Fibroblast of pulmonary artery (primary cell): ENCODE data around the gene ZBTB25.

Experiments
- DNase-seq: peaks from one replicate; pipeline ENCODE4 v3.0.0-alpha.2; 2010; ENCODE audit warnings: low read depth
- H3K4me3 ChIP-seq: replicated peaks from 2 replicates; pipeline ENCODE4 v1.5.1; 2011; ENCODE audit warnings: low read depth, mild to moderate bottlenecking, control low read depth, low read length, moderate library complexity
- TF ChIP-seq, protein P1 (sequence below): IDR thresholded peaks from 2 replicates; pipeline ENCODE4 v1.5.1; 2011; ENCODE audit warnings: mild to moderate bottlenecking, control low read depth, low read length, inconsistent platforms; ENCODE audit errors: missing control alignments

ZBTB25 gene

DNA sequence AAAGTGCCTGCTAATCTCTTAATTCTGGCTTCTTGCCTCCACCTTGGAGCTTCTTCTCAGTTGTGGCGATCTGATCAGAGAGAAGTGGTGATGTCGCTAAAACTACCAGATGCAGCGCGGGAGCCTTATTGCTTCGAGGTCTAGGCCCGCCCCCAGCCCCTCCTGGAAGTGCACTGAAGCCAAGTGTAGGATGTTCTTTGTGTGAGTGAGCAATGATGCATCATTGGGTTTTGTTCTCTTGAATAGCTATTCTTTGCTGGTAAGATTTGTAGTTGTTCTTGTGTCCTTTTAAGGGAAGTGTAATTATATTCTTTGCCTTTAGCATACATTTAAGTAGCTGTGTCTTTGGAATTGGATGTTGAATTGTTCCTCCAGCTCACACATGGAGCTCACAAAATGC lies 79.7 kb downstream of the ZBTB25 start:
- DNase-seq = peak; percentile 72
- no peak overlapping the region for H3K4me3 ChIP-seq
- TF ChIP-seq, protein P1, sequence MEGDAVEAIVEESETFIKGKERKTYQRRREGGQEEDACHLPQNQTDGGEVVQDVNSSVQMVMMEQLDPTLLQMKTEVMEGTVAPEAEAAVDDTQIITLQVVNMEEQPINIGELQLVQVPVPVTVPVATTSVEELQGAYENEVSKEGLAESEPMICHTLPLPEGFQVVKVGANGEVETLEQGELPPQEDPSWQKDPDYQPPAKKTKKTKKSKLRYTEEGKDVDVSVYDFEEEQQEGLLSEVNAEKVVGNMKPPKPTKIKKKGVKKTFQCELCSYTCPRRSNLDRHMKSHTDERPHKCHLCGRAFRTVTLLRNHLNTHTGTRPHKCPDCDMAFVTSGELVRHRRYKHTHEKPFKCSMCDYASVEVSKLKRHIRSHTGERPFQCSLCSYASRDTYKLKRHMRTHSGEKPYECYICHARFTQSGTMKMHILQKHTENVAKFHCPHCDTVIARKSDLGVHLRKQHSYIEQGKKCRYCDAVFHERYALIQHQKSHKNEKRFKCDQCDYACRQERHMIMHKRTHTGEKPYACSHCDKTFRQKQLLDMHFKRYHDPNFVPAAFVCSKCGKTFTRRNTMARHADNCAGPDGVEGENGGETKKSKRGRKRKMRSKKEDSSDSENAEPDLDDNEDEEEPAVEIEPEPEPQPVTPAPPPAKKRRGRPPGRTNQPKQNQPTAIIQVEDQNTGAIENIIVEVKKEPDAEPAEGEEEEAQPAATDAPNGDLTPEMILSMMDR = no peak

DNA sequence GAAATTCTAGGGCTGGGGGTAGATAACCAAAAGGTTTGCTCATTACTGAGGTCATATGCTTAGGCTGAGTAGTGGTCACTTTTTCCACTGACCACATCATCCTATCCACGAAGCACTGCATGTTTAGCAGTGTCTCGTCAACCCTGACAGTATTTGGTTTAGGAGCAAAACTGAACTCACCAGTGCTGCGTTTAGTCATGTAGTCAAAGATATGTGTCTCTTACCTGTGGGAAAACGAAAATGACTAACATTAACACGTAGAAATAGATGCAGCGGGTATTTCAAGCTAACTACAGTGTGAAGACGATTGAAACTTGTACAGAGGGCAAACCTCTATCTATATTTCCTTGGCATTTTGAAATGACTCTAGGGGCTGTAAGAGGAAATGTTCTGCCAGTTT lies 80.9 kb downstream of the ZBTB25 start:
- H3K4me3 ChIP-seq = no peak overlapping the region
- TF ChIP-seq, protein P1 = no peak
- no peak for DNase-seq

DNA sequence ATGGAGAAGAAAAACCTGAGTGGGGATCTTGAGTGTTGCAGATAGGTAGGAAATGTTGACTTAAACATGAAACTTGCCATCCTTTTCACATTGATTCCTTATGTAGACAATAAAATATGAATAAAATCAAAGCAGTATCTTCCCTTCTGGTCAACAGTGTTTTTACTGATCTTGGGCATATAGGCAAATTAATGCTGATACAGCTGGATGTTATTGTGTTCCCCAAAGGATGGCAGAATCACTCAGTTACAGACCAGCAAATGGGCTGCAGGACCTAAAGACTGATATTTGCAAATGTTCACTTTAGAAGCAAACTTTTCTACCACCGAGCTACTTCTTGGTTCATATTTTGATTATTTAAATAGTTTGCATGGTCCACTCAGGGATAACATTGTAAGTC lies 81.6 kb downstream of the ZBTB25 start:
- DNase-seq = no peak

DNA sequence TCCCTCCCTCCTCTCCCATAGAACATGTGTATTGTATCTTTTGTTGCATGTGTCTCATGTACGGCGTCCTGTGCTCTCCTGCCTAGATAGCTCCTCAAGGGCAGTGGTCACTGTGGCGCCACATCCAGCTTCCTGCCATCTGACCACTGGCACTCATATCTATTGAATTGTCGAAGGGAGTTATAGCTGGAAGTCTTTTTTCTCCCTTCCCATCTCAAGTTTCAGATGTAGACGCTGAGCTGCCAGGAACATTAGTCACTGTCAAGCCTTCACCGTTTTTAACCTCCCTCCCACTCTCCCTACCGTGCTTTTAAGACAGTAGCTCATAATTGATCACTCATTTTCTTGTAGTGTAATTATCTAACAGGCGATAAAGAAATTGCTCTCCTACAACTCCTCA lies 82.5 kb downstream of the ZBTB25 start:
- peak; percentile 83 for DNase-seq
- no peak overlapping the region for H3K4me3 ChIP-seq
- TF ChIP-seq, protein P1 = no peak

More for the DNA sequence above, 81.6 kb downstream of the ZBTB25 start:
- TF ChIP-seq, protein P1 = no peak
- no peak overlapping the region for H3K4me3 ChIP-seq

DNA sequence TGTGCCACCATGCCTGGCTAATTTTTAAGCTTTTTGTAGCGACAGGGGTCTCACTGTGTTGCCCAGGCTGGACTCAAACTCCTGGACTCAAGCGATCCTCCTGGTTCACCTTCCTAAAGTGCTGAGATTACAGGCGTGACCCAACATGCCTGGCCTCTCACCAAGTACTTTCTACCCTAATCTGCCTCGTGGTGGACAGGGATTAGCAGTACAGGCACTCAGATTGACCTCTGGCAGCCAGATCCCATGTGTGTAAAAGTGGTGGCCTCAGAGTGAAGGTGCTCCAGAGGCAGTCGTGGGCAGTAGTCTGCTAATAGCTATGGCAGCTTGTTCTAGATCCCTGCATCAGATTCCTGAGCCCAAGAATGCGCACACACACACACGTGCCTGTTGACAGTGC lies 84.6 kb downstream of the ZBTB25 start:
- TF ChIP-seq, protein P1 = no peak

DNA sequence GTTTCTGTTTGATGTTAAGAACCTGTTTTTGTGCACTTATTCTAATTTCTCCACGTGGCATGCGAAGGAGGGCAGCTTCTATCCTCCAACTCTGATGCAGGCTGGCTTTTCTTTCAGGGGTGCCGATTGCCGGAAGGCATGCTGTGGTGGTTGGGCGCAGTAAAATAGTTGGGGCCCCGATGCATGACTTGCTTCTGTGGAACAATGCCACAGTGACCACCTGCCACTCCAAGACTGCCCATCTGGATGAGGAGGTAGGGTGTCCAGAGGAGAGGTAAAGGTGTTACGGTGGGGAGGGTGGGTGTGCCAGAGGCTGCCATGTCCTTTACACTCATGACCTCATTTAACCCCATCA lies 85.9 kb downstream of the ZBTB25 start:
- no peak for DNase-seq
- TF ChIP-seq, protein P1 = no peak
- H3K4me3 ChIP-seq = no peak overlapping the region

More for the DNA sequence above, 84.6 kb downstream of the ZBTB25 start:
- H3K4me3 ChIP-seq = no peak overlapping the region
- no peak for DNase-seq

DNA sequence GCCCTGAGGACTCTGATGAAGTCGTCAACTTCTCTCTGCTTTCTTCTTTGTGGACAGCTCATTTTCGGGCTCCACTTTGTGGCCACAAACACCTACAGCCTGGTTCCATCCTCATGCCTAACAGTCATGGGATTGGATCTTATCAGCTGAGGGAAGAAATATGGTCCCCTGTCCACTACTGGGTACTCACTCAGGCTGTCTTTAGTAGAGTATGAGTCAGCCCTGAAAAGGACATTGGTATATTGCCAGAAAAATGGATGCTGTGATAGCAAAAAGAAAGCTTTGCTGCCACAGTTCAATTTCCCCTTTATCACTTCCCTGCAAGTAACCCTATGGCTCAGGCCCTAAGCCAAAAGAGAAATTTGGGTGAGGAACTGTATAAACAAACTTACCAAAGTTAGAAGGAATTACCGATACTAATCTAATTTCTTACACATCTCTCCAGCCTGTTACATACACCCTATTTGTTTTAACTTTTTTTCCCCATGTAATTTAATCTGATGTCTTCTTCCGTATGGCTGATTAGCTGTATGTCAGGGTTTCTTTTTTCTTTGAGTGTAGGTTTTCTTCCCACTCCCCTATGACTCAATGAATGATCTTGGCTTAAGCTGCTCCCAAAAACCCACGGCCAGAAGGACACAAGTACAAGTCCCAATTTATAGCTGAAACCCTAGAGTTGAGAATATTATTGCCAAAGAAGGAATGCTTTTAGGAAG lies 86.4 kb downstream of the ZBTB25 start:
- peak; percentile 41 for DNase-seq
- TF ChIP-seq, protein P1 = no peak
- H3K4me3 ChIP-seq = no peak overlapping the region
